Measurements from ENCODE around the gene PITPNM3.

PITPNM3 gene

GRCh38 chr17:6528557-6528956 lies 27.8 kb downstream of the PITPNM3 start:
- Mint-ChIP-seq H3K4me1 (no peaks in the 10 kb centered on the region), H3K27ac (no peak overlapping the region), H3K9me3 (no peaks in the 10 kb centered on the region), H3K27me3 (no peaks in the 10 kb centered on the region), H3K4me3 (no peak overlapping the region)
- no peak for DNase-seq
- ATAC-seq: no peak

DNA sequence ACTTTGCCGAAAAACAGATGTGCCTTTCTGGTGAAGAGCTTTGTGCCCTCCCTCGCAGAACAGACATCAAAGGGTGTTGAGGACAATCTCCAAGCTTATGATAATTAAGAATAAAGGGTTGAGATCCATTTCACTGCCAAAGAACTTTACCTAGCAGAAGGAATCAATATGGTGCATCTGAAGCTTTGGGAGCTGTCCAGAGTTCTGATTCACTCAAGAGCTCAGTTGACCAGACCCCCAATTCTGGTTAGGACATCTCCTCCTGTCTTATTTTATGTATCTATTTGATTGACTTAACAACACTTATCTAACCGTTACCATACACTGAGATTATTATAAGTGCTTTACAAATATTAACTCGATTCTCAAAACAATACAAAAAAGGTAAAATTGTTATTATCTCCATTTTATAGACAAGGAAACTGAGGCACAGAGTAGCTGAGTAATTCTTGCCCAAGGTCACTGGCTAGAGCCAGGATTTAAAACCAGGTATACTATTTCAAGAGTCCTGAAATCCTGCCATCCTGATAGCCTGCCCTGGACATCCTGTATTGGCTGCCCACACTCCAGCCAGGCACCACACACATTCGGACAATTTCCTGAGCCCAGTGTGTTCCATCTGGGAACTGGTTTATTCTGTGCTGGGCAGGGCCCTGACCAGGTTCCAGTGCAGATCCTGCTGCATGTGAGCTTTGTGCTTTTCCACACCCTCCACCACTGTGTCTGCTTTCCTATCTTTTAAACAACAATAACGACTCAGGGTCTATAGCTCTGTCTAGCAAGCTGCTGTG lies 29.8 kb downstream of the PITPNM3 start:
- H3K27me3 Mint-ChIP-seq: no peaks in the 10 kb centered on the region
- no peak overlapping the region for H3K4me3 Mint-ChIP-seq
- no peaks in the 10 kb centered on the region for H3K4me1 Mint-ChIP-seq
- no peak for DNase-seq
- H3K27ac Mint-ChIP-seq: no peak overlapping the region
- no peaks in the 10 kb centered on the region for H3K9me3 Mint-ChIP-seq
- ATAC-seq: no peak

- Mint-ChIP-seq H3K27me3 (no peaks in the 10 kb centered on the region), H3K4me3 (no peak overlapping the region), H3K9me3 (peaks cover 0 to 1% of the 10 kb centered on the region in 2 donors), H3K4me1 (no peaks in the 10 kb centered on the region), H3K27ac (no peak overlapping the region)
- DNase-seq: no peak
- ATAC-seq: no peak
These were observed 30.6 kb downstream of the PITPNM3 start for GRCh38 chr17:6525731-6526130.

DNA sequence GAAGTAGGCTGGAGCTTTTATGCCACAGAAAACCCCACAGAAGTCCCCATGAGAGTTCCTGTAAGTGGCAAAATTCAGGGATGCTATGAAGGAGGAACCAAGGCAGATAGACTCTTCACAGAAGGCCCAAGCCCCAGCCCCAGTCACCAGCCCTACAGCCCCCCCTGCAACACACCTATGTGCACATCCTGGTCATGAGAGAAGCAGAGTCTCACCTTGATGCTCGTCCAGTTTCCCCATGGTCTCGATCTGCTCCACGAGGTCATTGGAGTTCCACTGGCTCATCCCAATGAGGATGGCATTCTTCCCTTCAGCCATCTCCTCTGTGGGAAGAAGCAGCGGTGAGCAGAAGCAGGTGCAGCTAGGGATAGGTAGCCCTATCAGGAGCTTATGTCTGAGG lies 31.2 kb downstream of the PITPNM3 start:
- Mint-ChIP-seq H3K27ac (no peak overlapping the region), H3K9me3 (peaks cover 0 to 5% of the 10 kb centered on the region in 2 donors), H3K4me3 (no peak overlapping the region), H3K4me1 (no peaks in the 10 kb centered on the region), H3K27me3 (no peaks in the 10 kb centered on the region)
- ATAC-seq (no peak), DNase-seq (no peak)

DNA sequence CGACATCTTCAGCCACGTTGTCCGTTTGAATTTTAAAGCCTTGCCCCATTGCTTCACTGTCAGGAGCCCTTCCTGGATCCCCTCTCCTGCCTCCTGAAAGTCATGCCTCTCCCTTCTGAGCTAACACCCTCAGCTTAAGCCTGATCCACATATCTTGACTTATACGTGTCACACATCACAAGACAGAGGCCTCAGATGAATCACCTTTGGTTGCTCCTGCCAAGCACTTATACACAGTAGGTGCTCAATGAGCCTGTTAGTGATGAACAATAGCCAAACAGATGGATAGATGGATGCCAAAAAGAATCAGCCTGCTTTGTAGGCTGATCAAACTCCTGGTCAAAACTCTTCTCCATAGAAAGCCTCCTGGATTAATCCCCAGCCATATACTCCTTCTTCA lies 31.8 kb downstream of the PITPNM3 start:
- no peaks in the 10 kb centered on the region for H3K4me1 Mint-ChIP-seq
- ATAC-seq (no peak), DNase-seq (no peak)
- no peaks in the 10 kb centered on the region for H3K27me3 Mint-ChIP-seq
- no peak overlapping the region for H3K4me3 Mint-ChIP-seq
- peak overlapping the region in 1 of 2 donors; percentile 59 for H3K27ac Mint-ChIP-seq
- peaks cover 0 to 5% of the 10 kb centered on the region in 2 donors for H3K9me3 Mint-ChIP-seq

- Mint-ChIP-seq H3K9me3 (peaks cover 0 to 5% of the 10 kb centered on the region in 2 donors), H3K4me1 (no peaks in the 10 kb centered on the region), H3K4me3 (no peak overlapping the region), H3K27me3 (no peaks in the 10 kb centered on the region), H3K27ac (no peak overlapping the region)
- no peak for ATAC-seq
- no peak for DNase-seq
These were observed 32.5 kb downstream of the PITPNM3 start for GRCh38 chr17:6523809-6524355.

DNA sequence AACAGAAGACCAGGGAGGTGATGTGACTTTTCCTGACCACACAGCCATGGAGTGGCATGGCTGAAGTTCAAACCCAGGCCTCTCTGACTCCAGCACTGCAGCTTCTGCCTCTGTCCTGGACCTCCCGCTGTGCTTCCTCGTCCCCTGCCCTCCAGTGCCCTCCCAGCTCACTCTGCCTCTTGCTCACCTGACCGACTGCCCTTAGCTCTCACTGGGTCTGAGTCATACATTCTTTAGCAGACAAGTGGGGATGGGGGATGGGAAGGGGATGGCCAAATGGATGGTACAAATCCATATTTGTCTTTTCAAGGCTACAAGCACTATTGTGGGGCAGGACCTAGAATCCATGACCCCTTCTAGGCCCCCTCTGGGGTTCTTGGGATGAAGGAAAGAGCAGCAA lies 33.0 kb downstream of the PITPNM3 start:
- Mint-ChIP-seq H3K27ac (no peak overlapping the region), H3K9me3 (peaks cover 0 to 5% of the 10 kb centered on the region in 2 donors), H3K4me1 (no peaks in the 10 kb centered on the region), H3K27me3 (no peaks in the 10 kb centered on the region), H3K4me3 (no peak overlapping the region)
- no peak for DNase-seq
- no peak for ATAC-seq

GRCh38 chr17:6521586-6521985 lies 34.8 kb downstream of the PITPNM3 start:
- Mint-ChIP-seq H3K9me3 (peaks cover 0 to 5% of the 10 kb centered on the region in 2 donors), H3K4me1 (no peaks in the 10 kb centered on the region)

DNA sequence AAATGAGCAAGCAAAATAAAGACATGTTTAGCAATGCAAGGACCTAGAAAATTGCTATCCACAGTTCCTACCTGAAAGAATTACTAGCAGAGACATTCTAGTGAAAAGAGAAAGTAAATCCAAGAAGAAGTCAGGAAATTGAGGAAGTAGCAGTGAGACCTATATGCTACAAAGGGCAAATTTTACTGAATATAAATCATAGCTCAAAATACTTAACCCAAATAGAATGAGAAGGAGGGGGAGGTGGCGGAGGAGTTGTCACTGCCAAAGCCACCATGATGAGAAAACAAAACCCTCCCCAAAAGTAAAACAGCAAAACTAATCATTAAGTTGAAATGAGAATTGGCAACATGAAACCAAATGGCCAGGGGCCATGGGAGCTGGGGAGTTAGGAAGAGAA lies 39.3 kb downstream of the PITPNM3 start:
- Mint-ChIP-seq H3K27me3 (no peaks in the 10 kb centered on the region), H3K4me1 (no peaks in the 10 kb centered on the region), H3K9me3 (peaks cover 0 to 5% of the 10 kb centered on the region in 2 donors), H3K4me3 (no peak overlapping the region), H3K27ac (peak overlapping the region in 1 of 2 donors; percentile 79)
- DNase-seq (no peak), ATAC-seq (no peak)

More at GRCh38 chr17:6521586-6521985, 34.8 kb downstream of the PITPNM3 start:
- Mint-ChIP-seq H3K27ac (no peak overlapping the region), H3K4me3 (no peak overlapping the region), H3K27me3 (no peaks in the 10 kb centered on the region)
- DNase-seq (no peak), ATAC-seq (no peak)

GRCh38 chr17:6514371-6514770 lies 42.0 kb downstream of the PITPNM3 start:
- no peaks in the 10 kb centered on the region for H3K27me3 Mint-ChIP-seq
- ATAC-seq (no peak), DNase-seq (no peak)
- no peaks in the 10 kb centered on the region for H3K9me3 Mint-ChIP-seq
- H3K4me1 Mint-ChIP-seq: no peaks in the 10 kb centered on the region
- H3K4me3 Mint-ChIP-seq: no peak overlapping the region
- H3K27ac Mint-ChIP-seq: no peak overlapping the region

DNA sequence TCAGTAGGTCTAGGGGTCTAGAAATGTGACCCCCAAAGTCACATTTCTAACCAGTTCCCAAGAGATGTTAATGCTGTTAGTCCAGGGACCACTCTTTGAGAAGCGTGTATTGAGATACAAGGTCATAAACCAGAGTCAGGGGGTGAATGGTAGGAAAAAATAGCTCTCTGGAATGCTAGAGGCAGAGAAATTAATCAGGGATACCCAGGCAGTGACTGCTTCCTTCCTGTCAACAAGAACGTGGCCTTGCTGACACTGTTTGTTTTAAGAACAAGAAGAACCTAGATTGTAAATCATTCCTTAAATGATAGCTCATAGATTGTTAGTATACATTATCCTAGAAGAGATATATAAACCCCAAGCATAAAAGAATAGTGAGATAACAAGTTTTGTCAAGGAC lies 43.8 kb downstream of the PITPNM3 start:
- no peak for ATAC-seq

DNA sequence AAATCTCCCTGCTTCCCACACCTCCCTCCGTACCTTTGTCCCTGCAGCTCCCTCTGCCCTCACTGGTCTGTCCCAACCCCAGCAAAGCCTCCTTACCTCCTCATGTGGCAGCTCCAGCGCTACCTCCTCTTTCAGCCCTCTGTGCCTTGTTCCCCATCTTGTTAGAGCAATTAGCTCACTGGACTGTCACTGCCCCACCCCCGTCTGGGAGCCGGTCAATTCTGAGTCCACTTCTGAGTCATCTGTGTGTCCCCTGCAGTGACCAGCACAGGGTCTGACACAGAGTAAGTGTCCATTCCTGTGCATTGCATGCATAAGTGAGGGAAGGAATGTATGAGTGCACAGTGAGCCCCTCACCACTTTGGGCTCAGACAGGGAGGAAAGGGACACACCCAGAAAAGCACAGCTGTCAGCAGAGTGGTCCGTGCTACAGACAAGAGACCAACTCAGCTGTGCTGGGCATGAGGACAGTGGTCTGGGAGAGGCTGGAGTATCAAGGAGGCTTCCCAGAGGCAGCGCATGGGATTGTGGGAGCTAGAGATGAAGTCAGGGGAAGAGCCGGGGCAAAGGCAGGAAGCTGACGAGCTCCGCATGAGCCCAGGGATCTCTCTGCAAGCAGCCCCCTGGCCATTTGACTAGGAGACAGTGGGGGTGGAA lies 45.9 kb downstream of the PITPNM3 start:
- Mint-ChIP-seq H3K27me3 (no peaks in the 10 kb centered on the region), H3K4me1 (no peaks in the 10 kb centered on the region), H3K9me3 (no peaks in the 10 kb centered on the region), H3K27ac (no peak overlapping the region), H3K4me3 (no peak overlapping the region)
- ATAC-seq (no peak), DNase-seq (no peak)

More for the DNA sequence above, 43.8 kb downstream of the PITPNM3 start:
- Mint-ChIP-seq H3K27me3 (no peaks in the 10 kb centered on the region), H3K4me1 (no peaks in the 10 kb centered on the region), H3K27ac (no peak overlapping the region), H3K4me3 (no peak overlapping the region), H3K9me3 (no peaks in the 10 kb centered on the region)
- no peak for DNase-seq

- Mint-ChIP-seq H3K27me3 (no peaks in the 10 kb centered on the region), H3K27ac (no peak overlapping the region), H3K9me3 (no peaks in the 10 kb centered on the region), H3K4me3 (no peak overlapping the region), H3K4me1 (no peaks in the 10 kb centered on the region)
- no peak for ATAC-seq
- no peak for DNase-seq
These were observed 46.4 kb downstream of the PITPNM3 start for GRCh38 chr17:6509921-6510320.

- DNase-seq (no peak), ATAC-seq (no peak)
- no peaks in the 10 kb centered on the region for H3K9me3 Mint-ChIP-seq
- no peaks in the 10 kb centered on the region for H3K27me3 Mint-ChIP-seq
- no peaks in the 10 kb centered on the region for H3K4me1 Mint-ChIP-seq
- H3K27ac Mint-ChIP-seq: no peak overlapping the region
- no peak overlapping the region for H3K4me3 Mint-ChIP-seq
These were observed 47.2 kb downstream of the PITPNM3 start for GRCh38 chr17:6509031-6509771.

- DNase-seq (no peak), ATAC-seq (no peak)
- Mint-ChIP-seq H3K4me1 (no peaks in the 10 kb centered on the region), H3K27me3 (no peaks in the 10 kb centered on the region), H3K9me3 (no peaks in the 10 kb centered on the region), H3K27ac (peak overlapping the region in 1 of 2 donors; percentile 77), H3K4me3 (no peak overlapping the region)
These were observed 47.8 kb downstream of the PITPNM3 start for GRCh38 chr17:6508519-6509030.

Data from stimulated activated naive CD8-positive, alpha-beta T cell treated with anti-CD3 and anti-CD28 coated beads, Interleukin-15, amount 100 ng/mL, for 72 hours (primary cell).